CD14-positive monocyte (primary cell): ENCODE data around the gene SMCO3. TPM values are rescaled to one million over a fixed set of nuclear protein-coding genes. Genes with fewer than 3 reads are reported as not detected.
A peak's percentile ranks its signal among the peaks of the same experiment; 100 is the strongest.

Experiments used
- DNase-seq, 3 donors: peaks; one replicate each; pipeline ENCODE4 v3.0.0-alpha.2; 2011 to 2022
- H2AFZ ChIP-seq: 2 replicates; pipeline ENCODE4 v1.6.0; 2012; ENCODE audit warnings: mild to moderate bottlenecking, low read depth, low read length, inconsistent platforms; ENCODE audit not compliant: insufficient read depth, poor library complexity, severe bottlenecking
- H3K27ac ChIP-seq, 2 donors: 1 replicate in 1 of 2; 2 replicates in 1 of 2; pipeline ENCODE4 v1.5.1; 2012 to 2013; ENCODE audit warnings: low read length in 2 of 2, control low read depth in 1 of 2, inconsistent platforms in 1 of 2, low read depth in 1 of 2, mild to moderate bottlenecking in 1 of 2
- H3K27me3 ChIP-seq, 2 donors: one replicate each; pipeline versions ENCODE4 v1.6.0 to v1.6.1; 2011 to 2013; ENCODE audit warnings: low read length in 2 of 2; ENCODE audit not compliant: control insufficient read depth in 2 of 2, insufficient read depth in 2 of 2
- H3K36me3 ChIP-seq, 2 donors: replicated peaks in 1 of 2; 1 replicate in 1 of 2; 2 replicates in 1 of 2; pipeline versions ENCODE4 v1.5.1 to v1.6.1; 2012 to 2013; ENCODE audit warnings: low read length in 2 of 2, control low read depth in 1 of 2, inconsistent platforms in 1 of 2, mild to moderate bottlenecking in 1 of 2; ENCODE audit not compliant: insufficient read depth in 2 of 2, control insufficient read depth in 1 of 2
- H3K4me1 ChIP-seq, 2 donors: 1 replicate in 1 of 2; 2 replicates in 1 of 2; pipeline versions ENCODE4 v1.5.1 to v1.6.1; 2012 to 2013; ENCODE audit warnings: low read length in 2 of 2, control low read depth in 1 of 2, inconsistent platforms in 1 of 2, mild to moderate bottlenecking in 1 of 2, moderate library complexity in 1 of 2; ENCODE audit not compliant: insufficient read depth in 2 of 2, control insufficient read depth in 1 of 2
- H3K4me2 ChIP-seq: replicated peaks from 2 replicates; pipeline ENCODE3; 2012; ENCODE audit warnings: low read length, moderate library complexity, mild to moderate bottlenecking; ENCODE audit not compliant: poor library complexity, severe bottlenecking; ENCODE audit errors: extremely low read depth
- H3K4me3 ChIP-seq, 3 experiments: fragments of 200-600 bp in 1 of 3; sonication (generic) in 1 of 3; replicated peaks in 1 of 3; 1 replicate in 2 of 3; 2 replicates in 1 of 3; pipeline ENCODE4 v1.5.1; 2011 to 2013; ENCODE audit warnings: low read length in 3 of 3, mild to moderate bottlenecking in 3 of 3, control low read depth in 2 of 3, low read depth in 2 of 3, inconsistent platforms in 1 of 3, moderate library complexity in 1 of 3
- H3K79me2 ChIP-seq: 2 replicates; pipeline ENCODE4 v1.6.0; 2012; ENCODE audit warnings: mild to moderate bottlenecking, control low read depth, inconsistent platforms, low read length, moderate library complexity; ENCODE audit not compliant: insufficient read depth
- H3K9ac ChIP-seq: 2 replicates; pipeline ENCODE4 v1.6.0; 2017; ENCODE audit warnings: low read length, mild to moderate bottlenecking; ENCODE audit not compliant: insufficient read depth, poor library complexity, severe bottlenecking
- H3K9me3 ChIP-seq, 2 donors: replicated peaks in 1 of 2; 1 replicate in 1 of 2; 2 replicates in 1 of 2; pipeline versions ENCODE4 v1.5.1 to v1.6.1; 2012 to 2013; ENCODE audit warnings: low read length in 2 of 2, control low read depth in 1 of 2; ENCODE audit not compliant: control insufficient read depth in 1 of 2, insufficient read depth in 1 of 2
- H4K20me1 ChIP-seq: 2 replicates; pipeline ENCODE4 v1.6.0; 2012; ENCODE audit warnings: mild to moderate bottlenecking, low read length, control low read depth, moderate library complexity; ENCODE audit not compliant: insufficient read depth
- H3K27ac Mint-ChIP-seq, 7 donors: one replicate each; pipeline ENCODE4 v1.8.0; 2020; ENCODE audit warnings: mild to moderate bottlenecking in 7 of 7, mixed read lengths in 7 of 7, moderate library complexity in 6 of 7, inconsistent platforms in 2 of 7
- H3K27me3 Mint-ChIP-seq, 3 donors: one replicate each; pipeline ENCODE4 v1.8.0; 2021 to 2022; ENCODE audit warnings: low read depth in 3 of 3, mild to moderate bottlenecking in 3 of 3, mixed read lengths in 3 of 3, moderate library complexity in 3 of 3, inconsistent platforms in 1 of 3
- H3K36me3 Mint-ChIP-seq, 2 donors: one replicate each; pipeline ENCODE4 v1.8.0; 2020; ENCODE audit warnings: mixed read lengths in 2 of 2, inconsistent platforms in 1 of 2, mild to moderate bottlenecking in 1 of 2
- H3K4me1 Mint-ChIP-seq: one replicate; pipeline ENCODE4 v1.8.0; 2020; ENCODE audit warnings: mild to moderate bottlenecking, mixed read lengths
- H3K4me3 Mint-ChIP-seq, 2 donors: one replicate each; pipeline ENCODE4 v1.8.0; 2020; ENCODE audit warnings: mild to moderate bottlenecking in 2 of 2, mixed read lengths in 2 of 2, moderate library complexity in 1 of 2
- H3K9me3 Mint-ChIP-seq, 7 donors: one replicate each; pipeline ENCODE4 v1.8.0; 2020 to 2022; ENCODE audit warnings: mixed read lengths in 7 of 7, mild to moderate bottlenecking in 6 of 7, moderate library complexity in 6 of 7, inconsistent platforms in 2 of 7
- CTCF ChIP-seq: fragments of 200-600 bp; IDR thresholded peaks from one replicate; pipeline ENCODE4 v1.8.0; 2022; ENCODE audit warnings: antibody characterized with exemption, mild to moderate bottlenecking
- WGBS: methylation state at CpG from one replicate; pipeline ENCODE4 v1.1.5; 2013; ENCODE audit warnings: missing lambda C conversion rate; ENCODE audit not compliant: insufficient coverage; 5-methylcytosine and 5-hydroxymethylcytosine counted together
- intact Hi-C, 2 donors: fragments of 100-400 bp; cut with micrococcal nuclease; formaldehyde crosslinking; loops; one replicate each; pipeline versions ENCODE4 v1.15.0 to v1.15.1; 2023
- polyA plus RNA-seq, 3 donors: library from polyadenylated mRNA; depleted of rRNA in 1 of 3; unstranded in 2 of 3; stranded (reverse) in 1 of 3; fragments of 300-500 nt in 2 of 3; fragments of >200 nt in 1 of 3; fragmentation: Illumina TruSeq in 2 of 3; gene quantifications; 1 replicate in 2 of 3; 2 replicates in 1 of 3; pipeline ENCODE4 v1.2.3, GENCODE V29; 2012 to 2021

The SMCO3 gene
- polyA plus RNA-seq, 3 donors, result 0.11 TPM; not detected in 2

- Histone ChIP-seq H3K27me3 (no peaks in the 10 kb centered on the region), H3K27ac (peak overlapping the region; percentile 96 to 98), H2AFZ (peak overlapping the region; percentile 93), H3K4me3 (peak overlapping the region; percentile 87 to 96 (median 90)), H3K9me3 (peaks cover 0 to 6% of the 10 kb centered on the region in 2 donors), H3K9ac (peak overlapping the region; percentile 87), H4K20me1 (peaks cover 5% of the 10 kb centered on the region), H3K79me2 (peaks cover 59% of the 10 kb centered on the region), H3K4me2 (peak overlapping the region; percentile 97), H3K4me1 (peaks cover 34 to 46% of the 10 kb centered on the region in 2 donors), H3K36me3 (no peaks in the 10 kb centered on the region)
- Mint-ChIP-seq H3K4me3 (peak overlapping the region; percentile 96 to 98), H3K27me3 (peaks cover 0 to 3% (median 1%) of the 10 kb centered on the region in 3 donors), H3K36me3 (peaks cover 3 to 7% of the 10 kb centered on the region in 2 donors), H3K27ac (peak overlapping the region; percentile 98 to 99 (median 98)), H3K9me3 (peaks cover 0 to 7% (median 0%) of the 10 kb centered on the region in 7 donors), H3K4me1 (peaks cover 51% of the 10 kb centered on the region)
- TF ChIP-seq CTCF, result no peak
- intact Hi-C loops, result no loop called here
- whole genome bisulfite sequencing, result under 1% methylated on average over 50 of the region's 56 CpGs
- DNase-seq, result peak; percentile 85 to 91 (median 89)
These were observed 43.2 kb downstream of the SMCO3 start for GRCh38 chr12:14770496-14771461.

DNA sequence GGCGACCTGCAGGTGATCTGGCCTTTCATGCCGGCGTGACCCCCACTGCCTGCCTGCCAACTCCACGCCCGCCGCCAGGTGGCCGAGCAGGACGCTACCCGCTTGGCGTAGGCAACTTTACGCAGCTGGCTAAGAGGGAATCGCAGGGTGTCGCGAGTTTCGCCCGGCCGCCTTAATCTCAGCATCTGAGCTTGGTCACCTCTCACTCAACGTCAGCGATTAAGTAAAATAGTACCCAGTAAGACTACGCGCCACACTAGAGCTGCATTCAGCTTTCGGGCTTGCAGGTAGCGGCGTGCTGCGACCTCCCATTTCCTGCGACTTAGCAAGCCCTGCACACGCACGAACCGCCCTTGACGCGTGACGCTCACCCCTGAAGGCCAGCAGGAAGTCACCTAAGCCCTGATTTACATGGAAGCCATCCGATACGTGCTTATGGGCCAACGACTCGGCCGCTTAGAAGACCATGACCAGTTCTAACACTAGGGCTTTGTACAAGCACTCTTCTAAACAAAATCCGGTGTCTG is 44.0 kb downstream of the SMCO3 start:
- no peaks in the 10 kb centered on the region for H3K36me3 ChIP-seq
- H3K4me1 ChIP-seq, result peaks cover 30 to 39% of the 10 kb centered on the region in 2 donors
- Mint-ChIP-seq H3K27me3 (peaks cover 0 to 3% (median 1%) of the 10 kb centered on the region in 3 donors), H3K4me3 (peak overlapping the region; percentile 96 to 98), H3K36me3 (peaks cover 3 to 10% of the 10 kb centered on the region in 2 donors), H3K9me3 (peaks cover 0 to 10% (median 0%) of the 10 kb centered on the region in 7 donors), H3K27ac (peak overlapping the region; percentile 98 to 99 (median 98)), H3K4me1 (peaks cover 44% of the 10 kb centered on the region)
- WGBS, result 0% methylated on average over 38 of the region's 38 CpGs
- no peaks in the 10 kb centered on the region for H3K27me3 ChIP-seq
- peak overlapping the region; percentile 96 to 98 for H3K27ac ChIP-seq
- peak; percentile 72 to 86 (median 77) for DNase-seq
- peak overlapping the region; percentile 97 for H3K4me2 ChIP-seq
- peak overlapping the region; percentile 93 for H2AFZ ChIP-seq
- peak overlapping the region; percentile 87 to 96 (median 90) for H3K4me3 ChIP-seq
- H3K79me2 ChIP-seq, result peaks cover 56% of the 10 kb centered on the region
- peaks cover 9% of the 10 kb centered on the region for H4K20me1 ChIP-seq
- intact Hi-C loops, result loop anchor here in 1 of 2 donors (5.0 kb wide), 1 partner anchor 37 kb away; no protein-coding TSS in a partner anchor
- TF ChIP-seq CTCF, result peak; percentile 92
- H3K9ac ChIP-seq, result peak overlapping the region; percentile 87
- H3K9me3 ChIP-seq, result peaks cover 0 to 6% of the 10 kb centered on the region in 2 donors
